Stimulated activated CD4-positive, alpha-beta T cell treated with anti-CD3 and anti-CD28 coated beads, TNF-alpha, amount 100 ng/mL, for 24 hours (primary cell): Measurements from ENCODE around the gene GRIA2.

ENCODE experiments used
- DNase-seq, 3 experiments: peaks; one replicate each; pipeline ENCODE4 v3.0.0-alpha.2; 2020; ENCODE audit warnings: low read depth in 3 of 3

The GRIA2 gene

DNA sequence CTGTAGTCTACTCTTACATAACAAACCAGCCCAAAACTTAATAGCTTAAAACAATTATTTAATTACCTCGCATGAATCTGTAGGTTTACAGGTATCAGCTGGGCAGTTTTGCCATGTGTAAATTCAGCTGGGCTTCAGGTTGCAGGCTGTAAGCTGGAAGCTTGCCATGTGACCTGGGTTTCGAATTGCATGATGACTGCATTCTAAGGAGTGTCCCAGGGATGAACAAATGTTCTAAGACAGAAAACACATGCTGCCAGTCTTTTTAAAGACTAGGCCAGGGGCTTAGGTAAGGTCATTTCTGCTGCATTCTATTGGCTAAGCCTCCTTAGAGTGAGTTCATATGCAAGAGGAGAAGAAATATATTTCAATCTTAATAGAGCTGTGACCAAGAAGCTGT, 44.8 kb downstream of the GRIA2 start:
- no peak for DNase-seq

DNA sequence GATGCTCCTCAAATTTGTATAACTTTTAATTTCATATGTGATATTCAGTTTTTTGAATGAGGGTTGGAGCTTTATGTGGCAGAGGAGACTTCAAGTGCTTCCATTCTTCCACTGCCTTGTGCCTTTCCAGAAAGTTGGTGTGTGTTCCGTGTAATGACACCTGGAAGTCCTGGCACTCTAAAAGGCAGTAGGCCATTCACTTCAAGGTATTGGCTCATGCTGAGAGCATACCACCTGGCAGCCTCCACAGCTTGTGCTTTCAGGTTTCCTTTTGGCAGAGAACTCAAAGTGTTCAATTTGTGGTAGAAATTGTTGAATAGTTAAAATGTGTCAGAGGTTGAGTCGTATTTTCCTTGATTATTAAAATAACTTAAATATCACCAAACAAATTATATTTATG, 49.6 kb downstream of the GRIA2 start:
- no peak for DNase-seq

DNA sequence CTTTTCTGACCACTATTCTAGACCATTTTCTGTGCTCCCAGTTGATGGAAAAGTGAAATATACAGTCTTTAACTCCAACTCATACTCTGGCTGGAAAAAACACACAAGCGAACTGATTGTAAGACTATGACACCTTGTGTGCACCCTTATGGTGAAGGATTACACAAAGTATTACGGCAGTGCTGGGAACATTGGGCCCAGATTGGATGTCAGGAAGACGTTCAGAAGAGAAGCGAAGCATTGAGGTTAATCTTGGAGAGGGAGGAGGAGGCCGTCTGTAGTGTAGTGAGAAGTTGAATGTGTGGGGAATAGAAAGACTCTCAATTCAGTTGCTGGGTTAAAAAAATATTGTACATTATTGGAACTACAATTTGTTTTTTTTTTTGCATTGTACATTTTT, 50.0 kb downstream of the GRIA2 start:
- DNase-seq: no peak

DNA sequence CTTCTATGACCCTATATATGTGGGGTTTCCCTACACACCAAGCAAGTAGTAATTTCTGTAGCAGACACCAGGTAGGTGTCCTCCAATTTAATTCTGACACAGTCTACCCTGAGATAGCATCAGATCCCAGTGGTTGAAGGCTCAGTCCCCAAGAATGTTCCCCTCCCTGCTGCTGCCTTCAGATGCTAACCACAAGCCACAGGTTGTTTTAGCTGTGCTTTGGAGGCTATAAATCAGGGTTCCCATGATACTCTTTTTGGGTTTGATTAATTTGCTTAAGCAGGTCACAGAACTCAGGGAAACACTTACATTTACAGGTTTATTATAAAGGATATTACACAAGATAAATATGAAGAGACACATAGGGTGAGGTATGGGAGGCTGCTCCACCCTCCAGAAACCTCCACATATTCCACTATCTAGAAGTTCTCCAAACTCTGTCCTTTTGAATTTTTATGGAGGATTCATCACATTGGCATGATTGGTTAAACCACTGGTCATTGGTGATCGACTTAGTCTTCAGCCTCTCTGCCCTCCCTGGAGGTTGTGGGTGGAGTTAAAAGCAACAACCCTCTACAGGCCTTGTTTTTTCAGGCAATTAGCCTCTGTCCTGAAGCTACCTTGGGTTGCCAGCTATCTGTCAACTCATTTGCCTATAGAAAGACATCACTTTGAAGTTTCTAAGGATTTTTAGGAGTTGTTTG, 50.8 kb downstream of the GRIA2 start:
- no peak for DNase-seq

DNA sequence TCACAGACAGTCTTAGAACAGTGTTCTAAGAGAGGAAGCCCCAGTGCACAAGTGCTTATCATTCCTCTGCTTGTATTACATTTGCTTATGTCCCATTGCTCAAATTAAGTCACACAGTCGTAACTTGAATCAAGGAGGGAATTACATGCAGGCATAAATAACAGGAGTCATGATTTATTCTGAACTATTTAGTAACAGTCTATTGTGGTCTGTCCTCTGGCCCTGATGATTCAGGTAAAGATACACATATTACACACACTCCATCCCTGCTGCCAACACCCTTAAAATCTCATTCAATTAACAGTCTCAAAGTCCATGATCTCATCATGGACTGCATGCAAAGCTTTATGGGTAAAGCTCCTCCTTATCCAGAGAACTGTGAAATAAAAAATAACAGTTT, 60.1 kb downstream of the GRIA2 start:
- no peak for DNase-seq

DNA sequence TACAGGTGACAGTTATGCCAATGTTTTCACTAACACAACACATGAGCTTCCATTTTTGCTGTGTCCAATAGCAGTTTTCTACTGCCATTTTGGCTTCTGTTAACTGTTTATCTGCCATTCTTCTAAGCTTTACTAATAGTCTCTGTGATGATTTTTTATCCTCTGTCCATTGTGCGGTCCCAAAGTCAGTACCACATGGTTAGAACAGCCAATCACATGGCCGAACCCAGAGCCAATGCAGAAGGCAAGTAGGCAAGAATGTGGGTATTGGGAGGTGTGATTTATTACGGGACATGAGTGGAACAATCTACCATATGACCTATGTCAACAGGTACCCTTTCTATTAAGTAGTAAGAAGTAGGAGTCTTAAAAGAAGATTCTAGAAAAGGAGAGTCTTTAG, 61.5 kb downstream of the GRIA2 start:
- DNase-seq: no peak

DNA sequence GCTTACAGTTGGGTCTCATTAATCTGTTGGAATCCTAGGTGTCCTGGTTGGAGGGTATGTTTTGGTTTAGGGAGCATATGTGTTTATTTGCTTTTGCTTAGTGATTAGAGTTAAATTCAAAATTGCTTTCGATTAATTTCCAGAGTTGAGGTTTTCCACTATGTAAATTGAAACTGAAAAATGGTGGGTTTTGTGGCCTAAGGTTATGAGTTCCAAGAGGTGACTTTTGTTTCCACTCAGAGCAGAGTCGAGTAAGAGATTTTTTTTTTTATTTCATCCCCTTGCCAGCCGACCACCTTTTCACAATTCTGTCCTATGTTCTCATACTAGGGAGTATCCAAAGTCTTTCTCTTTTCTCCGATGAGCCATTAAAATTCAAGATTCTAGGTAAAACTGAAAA, 66.9 kb downstream of the GRIA2 start:
- DNase-seq: no peak

DNA sequence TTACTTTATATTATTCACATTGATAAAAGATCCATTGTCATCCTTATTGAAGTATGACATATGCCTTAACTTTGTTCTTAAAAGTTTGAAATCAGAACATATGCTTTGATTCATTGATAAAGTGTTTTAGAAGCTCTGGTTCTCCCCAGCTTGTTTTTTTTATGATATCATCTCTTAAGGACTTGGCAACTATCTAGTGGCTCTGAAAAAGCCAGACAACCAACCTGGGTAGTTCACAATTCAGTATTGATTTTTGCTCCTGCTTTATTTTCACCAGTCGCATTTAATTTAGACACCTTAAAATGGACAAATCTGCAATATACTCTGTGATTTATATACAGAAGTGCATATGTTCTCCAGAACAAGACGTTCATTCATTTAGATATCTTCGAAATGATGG, 70.1 kb downstream of the GRIA2 start:
- DNase-seq: no peak

DNA sequence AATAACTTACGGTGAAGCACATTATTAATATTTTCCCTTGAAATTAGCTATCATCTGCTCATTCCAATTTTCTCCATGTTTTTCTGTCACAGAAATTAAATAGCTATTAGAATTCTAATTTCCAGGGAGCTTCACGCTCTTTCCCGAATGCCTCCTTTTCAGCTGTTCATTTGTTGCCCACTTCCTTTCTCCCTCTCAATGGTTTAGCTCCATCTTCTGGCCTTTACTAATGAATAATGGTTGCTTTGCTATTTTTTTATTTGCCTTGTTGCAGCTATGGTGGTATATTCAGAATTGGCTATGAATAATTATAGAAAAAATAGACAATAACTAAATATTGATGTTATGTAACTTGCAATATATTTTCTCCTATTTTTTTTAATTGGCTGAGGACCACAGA, 70.5 kb downstream of the GRIA2 start:
- no peak for DNase-seq

DNA sequence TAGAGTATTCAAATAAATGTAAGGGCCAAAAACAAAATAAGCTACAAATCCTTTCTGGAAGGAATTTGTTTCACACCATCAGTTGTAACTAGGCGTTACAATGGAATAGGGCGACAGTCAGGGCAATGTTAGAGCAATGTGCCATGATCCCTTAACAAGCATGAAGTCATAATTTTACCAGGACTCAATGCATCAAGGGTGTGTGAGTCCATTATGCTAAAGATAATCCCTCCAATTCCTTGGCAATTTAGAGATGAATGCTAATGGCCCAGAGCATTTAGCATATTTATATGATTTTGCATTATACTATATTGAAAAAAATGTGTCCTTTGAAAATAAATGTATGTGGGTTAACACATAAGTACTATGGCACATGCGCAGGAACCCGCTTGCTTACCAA, 73.1 kb downstream of the GRIA2 start:
- DNase-seq: no peak

DNA sequence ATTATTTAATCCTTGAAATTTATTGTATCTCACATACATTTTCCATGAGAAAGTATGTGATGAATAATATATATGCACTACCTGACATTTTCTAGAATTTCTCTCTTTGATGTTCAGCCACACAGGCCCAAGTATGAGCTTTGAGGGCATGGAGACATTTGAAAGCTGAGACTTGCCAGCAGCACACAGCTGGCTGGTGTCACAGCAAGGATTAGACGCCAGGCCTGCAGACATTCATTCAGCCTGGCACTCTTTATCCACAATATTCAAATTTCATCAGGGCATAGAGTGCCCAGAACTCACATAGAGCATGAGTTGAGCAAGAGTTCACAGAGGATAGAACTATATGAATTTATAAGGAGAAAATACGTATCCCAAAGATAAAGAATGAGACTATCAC, 74.0 kb downstream of the GRIA2 start:
- no peak for DNase-seq

DNA sequence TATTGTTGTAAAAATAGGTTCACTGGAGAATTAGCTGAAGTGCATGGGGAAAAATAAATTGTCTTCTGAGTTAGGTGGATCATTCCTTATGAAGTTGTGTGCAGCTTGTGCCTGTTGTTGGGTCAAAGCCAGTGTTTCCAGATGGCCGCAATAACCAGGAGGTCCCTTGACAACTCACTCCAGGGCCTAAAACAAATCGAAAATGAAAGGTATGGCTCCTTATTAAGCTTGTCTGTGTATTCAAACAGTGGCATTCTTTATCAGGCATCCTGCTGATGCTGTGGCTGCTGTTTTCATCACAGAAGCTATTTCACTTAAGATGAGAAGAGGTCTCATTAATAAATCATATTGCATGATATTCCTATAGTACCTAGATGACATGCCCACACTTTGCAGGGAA, 80.2 kb downstream of the GRIA2 start:
- no peak for DNase-seq

DNA sequence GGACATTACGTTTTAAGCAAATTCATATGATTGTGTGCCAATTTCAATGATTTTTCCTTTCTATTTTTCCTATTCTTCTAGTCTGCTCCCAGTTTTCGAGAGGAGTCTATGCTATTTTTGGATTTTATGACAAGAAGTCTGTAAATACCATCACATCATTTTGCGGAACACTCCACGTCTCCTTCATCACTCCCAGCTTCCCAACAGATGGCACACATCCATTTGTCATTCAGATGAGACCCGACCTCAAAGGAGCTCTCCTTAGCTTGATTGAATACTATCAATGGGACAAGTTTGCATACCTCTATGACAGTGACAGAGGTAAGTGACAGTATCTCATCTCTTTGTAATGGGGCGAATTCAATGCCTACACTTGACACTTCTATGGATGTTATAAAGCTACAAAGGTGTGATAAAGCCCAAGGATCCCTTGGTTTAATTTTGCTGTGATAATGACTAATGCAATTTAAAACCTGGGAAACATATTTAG, 83.0 kb downstream of the GRIA2 start:
- no peak for DNase-seq

DNA sequence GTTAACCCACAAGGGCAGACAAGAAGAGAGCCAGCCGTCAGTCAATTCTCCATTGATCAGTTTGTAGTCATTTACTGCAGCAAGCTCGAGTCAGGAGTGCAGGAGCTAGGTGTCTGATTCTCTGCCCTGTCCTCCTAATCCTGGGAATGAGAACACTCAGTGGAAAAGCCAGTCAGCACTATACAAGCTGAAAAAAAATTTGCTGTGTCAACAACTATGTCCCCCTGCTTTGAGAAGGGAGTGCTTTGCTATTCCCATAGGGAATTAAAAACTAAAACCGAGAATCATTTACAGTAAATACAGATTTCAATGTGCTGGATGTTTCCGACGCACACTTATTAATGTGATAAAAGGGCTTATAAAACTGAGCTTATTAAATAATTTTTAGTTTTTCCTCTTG, 84.2 kb downstream of the GRIA2 start:
- no peak for DNase-seq

DNA sequence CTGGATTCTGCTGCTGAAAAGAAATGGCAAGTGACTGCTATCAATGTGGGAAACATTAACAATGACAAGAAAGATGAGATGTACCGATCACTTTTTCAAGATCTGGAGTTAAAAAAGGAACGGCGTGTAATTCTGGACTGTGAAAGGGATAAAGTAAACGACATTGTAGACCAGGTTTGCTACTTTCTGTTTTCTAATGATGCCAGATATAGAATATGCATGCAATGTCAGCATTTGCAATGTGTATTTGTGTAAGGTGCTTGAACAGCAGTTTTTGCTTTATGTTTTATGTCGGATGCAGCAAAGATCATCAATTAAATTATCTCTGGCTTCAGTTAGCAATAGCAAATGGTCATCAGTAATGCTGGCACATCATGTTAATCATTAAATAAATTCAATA, 92.2 kb downstream of the GRIA2 start:
- no peak for DNase-seq

DNA sequence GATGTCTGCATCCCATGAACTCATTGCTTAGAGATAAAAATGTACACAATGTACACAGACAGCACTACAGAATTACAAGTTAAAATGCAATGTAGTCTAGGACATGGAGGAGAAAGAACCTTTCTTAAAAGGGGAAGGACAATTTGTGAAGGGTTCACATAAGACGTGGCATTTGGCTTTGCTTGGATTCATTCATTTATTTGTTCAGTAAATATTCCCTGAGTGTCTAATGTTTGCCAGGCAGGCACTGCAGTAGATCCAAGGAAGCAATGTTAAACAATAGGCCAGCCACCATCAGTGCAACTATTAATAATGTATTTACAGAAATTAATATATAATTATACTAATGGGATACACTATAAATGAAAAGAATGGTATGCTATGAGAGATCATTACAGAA, 94.4 kb downstream of the GRIA2 start:
- DNase-seq: no peak

DNA sequence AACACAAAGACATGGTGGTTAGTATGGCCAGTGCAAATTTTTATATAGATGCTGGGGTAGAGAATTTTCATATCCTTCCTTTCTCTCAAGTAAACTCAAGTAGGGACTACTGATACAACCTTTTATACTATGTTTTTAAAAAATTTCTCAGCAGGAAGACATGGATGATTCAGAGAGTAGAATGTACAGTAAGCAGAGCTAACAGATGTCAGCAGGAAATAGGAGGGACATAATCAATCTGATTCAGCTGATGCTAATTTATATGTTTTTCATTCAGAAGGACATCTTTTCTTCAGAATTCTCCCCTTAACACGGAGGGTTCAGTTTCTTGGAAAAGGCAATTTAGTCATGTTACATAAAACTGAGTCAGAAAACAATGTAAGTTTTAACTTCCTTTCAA, 95.4 kb downstream of the GRIA2 start:
- no peak for DNase-seq

DNA sequence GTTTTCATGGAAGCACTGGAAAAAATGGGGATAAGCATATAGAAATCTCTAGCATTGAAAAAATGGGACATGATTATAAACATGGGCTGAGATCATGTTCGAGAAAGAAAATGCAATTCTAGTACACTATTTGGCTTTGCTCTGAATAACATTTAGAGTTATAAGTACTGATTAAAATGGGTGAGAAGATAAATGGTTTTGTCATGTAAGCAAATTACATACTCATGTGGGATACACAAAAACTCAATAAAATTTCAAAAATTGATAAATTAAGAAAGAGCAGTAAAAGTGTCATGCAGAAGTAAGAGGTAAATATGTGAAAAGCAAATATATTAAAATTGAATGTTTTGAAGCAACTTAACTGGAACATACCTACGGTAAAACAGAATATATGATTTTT, 99.6 kb downstream of the GRIA2 start:
- no peak for DNase-seq

DNA sequence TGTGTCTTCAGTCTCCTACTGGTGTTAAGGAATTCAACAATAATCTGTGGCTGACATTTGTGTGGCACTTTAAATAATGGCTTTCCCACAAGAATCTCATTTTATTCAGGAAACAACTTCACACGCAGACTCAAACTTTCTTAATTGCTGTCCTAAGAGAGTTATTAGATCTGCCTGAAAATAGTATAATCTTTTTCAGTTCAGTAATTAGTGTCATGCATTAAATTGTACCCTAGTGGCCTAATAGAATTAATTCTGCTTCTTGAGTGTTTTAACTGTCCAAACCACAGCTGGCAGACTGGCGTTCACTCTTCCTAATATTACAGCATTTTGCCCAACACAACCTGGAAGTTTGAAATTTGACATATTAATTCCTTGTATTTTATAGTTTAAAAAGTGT, 107.1 kb downstream of the GRIA2 start:
- no peak for DNase-seq

DNA sequence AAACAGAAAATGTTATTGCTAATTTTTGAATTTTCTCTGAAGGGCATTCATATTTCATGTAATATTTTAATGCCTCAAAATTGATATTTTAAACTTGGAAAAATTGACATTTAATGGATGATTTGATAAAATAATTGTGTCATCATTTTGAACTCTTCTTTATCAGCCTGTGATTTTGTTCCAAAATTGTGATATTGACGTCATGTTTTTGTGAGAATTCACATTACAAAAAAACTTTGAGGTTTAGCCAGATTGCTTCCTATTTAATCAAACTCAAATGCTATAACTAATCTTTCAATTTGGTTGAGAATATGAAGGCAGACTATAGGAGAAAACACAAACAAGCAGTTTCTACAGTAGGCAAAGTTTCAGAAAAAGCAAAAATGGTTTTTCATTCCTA, 137.4 kb downstream of the GRIA2 start:
- no peak for DNase-seq

DNA sequence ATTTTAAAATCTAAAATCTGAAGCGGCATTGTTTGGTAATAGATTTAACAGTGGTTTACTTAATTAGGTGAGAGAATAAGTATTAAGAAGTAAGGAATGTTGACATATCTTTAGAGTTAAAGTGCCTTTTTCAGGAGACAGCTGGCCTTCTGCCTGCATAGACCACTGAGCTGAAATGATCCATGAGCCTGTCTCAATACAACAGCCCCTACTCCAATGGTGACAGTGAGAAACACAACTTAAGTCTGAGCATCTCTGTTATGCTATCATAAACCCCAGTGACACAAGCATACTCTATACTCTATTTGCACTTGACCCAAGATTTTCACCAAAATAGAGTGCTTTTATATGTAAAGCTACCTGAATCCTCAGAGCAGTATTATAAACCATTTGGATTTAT, 137.9 kb downstream of the GRIA2 start:
- no peak for DNase-seq

DNA sequence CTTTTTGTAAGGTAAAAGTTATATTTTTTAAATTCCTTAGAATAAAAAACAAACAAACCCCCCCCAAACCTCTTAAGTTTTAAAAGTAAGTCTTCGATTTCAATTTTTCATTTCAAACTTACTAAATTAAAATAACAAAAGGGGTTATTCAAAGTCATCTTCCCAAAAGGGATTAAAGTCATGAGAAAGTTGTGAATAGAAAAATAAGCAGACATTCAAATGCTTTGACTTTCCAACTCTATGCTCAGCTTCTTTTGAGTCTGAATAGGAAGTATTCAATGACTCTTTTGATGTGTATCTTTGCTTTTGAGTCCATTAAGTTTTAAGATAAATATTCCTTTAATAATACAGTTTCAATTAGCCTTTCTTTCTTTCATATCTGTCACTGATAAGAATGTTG, 138.3 kb downstream of the GRIA2 start:
- DNase-seq: no peak

DNA sequence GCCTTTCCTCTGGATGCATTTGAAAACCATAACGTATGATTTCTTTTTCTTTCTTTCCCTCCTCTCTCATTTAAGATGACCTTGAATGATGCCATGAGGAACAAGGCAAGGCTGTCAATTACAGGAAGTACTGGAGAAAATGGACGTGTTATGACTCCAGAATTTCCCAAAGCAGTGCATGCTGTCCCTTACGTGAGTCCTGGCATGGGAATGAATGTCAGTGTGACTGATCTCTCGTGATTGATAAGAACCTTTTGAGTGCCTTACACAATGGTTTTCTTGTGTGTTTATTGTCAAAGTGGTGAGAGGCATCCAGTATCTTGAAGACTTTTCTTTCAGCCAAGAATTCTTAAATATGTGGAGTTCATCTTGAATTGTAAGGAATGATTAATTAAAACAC, 142.8 kb downstream of the GRIA2 start:
- DNase-seq: no peak

DNA sequence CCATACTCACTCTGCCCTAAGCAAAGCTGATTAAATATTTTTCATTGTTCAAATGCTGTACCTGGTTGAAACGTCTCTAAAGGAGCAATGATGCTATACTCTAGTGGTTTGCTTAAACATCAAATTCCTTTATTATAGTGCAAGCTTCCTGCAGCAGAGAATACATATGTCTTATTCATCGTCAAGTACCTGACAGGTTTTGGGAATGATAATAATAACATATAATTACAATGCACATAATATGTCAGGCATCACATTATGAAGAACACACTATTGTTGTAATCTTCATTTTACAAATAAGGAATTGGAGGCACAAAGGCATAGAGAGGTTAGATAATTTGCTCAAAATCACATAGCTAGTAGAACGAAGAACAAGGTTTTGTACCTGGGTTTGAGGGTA, 151.6 kb downstream of the GRIA2 start:
- no peak for DNase-seq
